ENCODE measurements around the gene APC.
"Not testable (repeated sequence)": the region's sequence is repeated elsewhere in the genome, so short reads cannot be mapped to it uniquely, and the experiment has no call there.

APC gene

DNA sequence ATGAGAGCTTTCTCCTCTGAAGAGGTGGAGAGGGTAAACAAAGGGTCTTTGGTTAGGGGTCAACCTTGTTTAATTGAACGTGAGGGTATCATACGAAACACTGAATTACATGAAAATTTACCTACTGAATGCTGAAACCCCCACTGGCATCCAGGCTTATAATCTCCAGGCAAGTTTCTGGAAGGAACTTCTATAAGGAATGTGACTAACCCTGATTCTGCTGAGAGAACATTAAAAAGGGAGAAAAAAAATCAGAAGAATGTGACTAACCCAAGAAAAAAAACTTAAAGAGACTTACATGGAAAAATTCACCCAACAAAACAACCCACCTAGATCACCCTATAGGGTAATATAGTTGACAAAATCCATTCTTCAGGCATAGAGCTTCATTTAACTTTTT is 55.5 kb downstream of the APC start:
- DNase-seq = no peak

GRCh38 chr5:112794410-112794809 is 56.7 kb downstream of the APC start:
- DNase-seq = no peak

DNA sequence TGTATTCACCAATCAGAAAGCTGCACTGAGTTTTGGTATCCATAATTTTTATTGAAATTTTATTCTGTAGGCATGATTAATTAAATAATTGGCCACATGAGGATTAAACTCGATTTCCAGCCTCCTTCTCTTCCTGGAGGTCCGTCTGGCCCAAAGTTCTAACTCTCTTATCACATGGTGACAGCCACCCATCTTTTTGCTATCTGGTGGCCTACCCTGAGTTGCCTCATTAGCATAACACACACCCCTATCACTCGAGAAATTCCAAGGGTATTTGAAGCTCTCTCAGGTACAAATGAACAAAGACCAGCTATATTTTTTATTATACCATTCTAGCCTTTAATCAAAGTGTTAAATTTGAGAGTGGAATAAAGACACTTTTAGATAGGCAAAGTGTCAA is 57.7 kb downstream of the APC start:
- DNase-seq = no peak

DNA sequence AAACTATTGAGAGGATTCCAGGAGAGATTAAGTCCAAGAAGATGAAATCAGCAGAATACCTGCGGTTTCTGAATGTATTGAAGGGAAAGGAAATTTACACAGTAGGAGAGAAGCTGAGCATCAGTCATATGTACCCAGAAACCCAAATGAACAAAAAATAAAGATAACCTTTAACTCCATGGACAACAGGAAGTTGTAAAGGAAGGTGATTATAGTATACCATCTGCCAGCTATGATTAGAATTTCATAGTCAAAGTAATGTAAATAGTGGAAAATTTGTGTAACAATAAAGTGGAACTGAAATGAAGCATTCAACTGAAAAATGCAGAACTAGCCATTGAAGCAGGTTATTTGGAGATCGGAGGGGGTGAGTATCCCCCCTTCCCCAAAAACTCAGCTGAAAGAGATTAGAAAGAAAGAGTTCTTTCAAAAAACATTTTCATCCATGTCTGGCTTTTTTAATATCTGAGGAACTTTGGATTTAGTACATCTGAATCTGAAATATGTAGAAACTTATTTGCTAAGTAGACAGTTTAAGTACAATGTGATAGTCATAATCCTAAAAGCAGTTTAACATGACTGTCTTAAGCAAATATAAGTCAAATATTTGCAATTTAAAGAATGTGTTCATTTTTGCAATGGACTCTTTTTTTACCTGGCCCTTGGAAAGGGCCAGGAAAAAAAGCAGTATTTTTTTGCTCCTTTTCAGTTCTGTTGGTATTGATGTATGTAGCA is 58.4 kb downstream of the APC start:
- DNase-seq = peak; percentile 58

DNA sequence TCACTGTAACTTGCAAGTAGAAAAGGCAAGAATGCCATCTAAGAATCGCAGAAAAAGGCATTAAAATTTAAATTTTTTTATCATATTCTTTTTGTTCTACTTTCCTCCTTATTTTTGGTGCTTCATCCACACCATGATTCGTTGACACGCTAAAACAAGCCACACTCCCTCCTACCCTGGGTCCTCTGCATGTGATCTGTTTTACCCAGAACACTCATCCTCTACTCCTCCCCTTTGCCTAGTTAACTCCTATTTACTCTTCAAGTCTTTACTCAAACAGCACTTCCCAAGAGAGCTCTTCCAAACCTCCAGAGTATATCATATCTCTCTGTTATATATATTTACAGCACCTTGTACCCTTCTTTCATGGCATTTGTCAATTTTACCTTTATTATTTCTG is 62.0 kb downstream of the APC start:
- no peak for DNase-seq

GRCh38 chr5:112800891-112801290 is 63.2 kb downstream of the APC start:
- DNase-seq = no peak

DNA sequence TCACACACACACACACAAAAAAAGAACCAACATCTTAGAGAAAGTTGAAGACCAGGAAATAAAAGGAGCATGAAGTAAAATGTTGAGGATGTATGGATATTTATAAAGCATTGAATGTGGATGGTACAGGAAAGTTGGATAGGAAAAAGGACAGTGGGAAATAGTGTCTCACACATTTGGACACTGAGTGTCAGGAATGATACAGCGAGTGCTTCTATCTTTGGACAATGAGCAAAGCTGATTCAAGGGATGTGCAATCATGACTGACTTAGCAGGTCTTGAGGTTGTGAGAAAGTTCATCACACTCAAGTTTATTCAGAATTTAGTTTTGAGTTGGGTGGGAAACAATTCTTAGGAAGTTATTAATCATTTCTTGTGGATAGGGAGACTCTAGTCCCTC is 73.3 kb downstream of the APC start:
- no peak for DNase-seq

GRCh38 chr5:112812549-112812948 is 74.9 kb downstream of the APC start:
- no peak for DNase-seq

GRCh38 chr5:112820246-112820645 is 82.6 kb downstream of the APC start:
- no peak for DNase-seq

DNA sequence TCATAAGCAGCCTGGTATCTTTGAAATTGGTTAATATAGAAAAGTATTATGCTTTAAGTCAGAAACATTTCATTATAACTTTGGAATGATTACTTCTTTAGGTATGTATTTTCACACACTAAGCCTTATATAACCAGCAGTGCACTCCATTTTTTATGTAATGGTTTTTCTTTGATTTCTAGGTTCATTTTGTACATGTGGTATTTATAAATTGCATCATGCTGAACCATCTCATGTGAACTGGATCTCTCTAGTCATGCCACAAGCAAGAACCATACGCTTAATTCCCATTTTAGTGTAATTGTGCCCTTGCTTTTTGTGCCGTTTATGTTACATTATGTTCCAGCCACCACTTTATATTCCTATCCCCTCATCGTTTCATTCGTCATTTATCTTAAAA is 84.8 kb downstream of the APC start:
- no peak for DNase-seq

DNA sequence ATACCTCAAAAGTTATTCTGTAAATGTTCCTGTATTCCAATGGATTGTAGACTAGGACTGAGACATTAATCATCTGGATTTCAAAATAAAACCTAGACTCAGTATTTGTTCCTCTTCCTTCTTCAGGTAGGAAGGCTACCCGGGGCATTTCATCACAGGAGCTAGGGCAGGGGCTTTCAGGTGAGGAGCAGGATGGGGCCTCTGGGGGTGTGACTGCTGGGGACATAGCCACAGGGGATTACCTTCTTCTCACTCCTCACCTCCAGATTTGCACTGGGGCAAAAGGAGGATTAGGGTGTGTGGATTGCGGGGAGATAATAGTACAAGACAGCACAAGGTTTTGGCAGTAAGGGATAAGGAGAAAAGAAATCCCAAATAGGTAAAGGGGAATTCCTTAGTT is 85.5 kb downstream of the APC start:
- no peak for DNase-seq

DNA sequence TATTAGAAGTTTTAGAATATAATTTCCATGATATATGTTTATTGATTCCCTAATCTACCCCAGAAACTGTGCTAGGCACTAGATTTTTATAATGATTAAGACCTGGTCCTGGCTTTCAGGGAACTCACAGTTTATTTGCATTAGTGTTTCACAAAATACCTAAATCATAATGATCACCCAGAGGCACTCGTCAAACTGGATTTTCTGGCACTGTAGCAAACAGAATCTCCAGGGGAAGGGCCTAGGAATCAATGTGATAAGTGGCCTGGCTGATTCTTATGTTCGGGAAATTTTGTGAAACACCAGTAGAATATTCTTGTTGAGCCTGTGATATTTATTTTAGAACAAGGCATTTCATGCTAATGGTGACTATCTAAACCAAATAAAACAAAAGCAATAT is 86.0 kb downstream of the APC start:
- no peak for DNase-seq

GRCh38 chr5:112824197-112824596 is 86.5 kb downstream of the APC start:
- DNase-seq = no peak

- DNase-seq = no peak
Measured at GRCh38 chr5:112830378-112830777, 92.7 kb downstream of the APC start.

DNA sequence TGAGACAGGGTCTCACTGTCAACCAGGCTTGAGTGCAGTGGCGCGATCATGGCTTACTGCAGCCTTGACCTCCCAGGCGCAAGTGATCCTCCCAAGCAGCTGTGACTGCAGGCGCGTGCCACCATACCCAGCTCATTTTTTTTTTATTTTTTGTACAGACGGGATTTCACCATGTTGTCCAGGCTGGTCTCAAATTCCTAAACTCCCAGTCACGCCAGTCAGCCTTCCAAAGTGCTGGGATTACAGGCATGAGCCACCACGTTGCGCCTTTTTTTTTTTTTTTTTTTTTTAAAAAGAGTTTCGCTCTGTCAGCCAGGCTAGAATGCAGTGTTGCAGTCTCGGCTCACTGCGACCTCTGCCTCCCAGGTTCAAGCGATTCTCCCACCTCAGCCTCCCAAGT is 96.3 kb downstream of the APC start:
- DNase-seq = no peak

- no peak for DNase-seq
Measured at GRCh38 chr5:112844489-112844888, 106.8 kb downstream of the APC start.

GRCh38 chr5:112846556-112846955 is 108.9 kb downstream of the APC start:
- DNase-seq = no peak

DNA sequence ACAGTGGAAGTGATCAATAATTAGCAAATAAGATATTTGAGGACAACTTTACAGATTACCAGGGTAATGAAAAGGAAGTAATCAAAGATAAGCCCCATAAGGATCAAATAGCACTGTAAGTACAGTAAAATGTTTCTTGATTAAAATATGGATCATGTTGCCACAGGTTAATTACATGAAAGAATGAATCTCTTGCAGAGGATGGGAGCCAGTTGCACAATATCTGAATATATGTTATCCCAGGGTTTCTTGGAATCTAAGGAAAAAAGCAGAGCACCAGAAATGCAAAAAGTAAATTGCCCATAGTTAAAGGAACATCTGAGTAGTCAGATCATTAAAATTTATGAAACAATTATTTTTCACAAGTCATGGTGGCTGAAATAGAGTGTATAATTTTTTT is 109.6 kb downstream of the APC start:
- DNase-seq = no peak

DNA sequence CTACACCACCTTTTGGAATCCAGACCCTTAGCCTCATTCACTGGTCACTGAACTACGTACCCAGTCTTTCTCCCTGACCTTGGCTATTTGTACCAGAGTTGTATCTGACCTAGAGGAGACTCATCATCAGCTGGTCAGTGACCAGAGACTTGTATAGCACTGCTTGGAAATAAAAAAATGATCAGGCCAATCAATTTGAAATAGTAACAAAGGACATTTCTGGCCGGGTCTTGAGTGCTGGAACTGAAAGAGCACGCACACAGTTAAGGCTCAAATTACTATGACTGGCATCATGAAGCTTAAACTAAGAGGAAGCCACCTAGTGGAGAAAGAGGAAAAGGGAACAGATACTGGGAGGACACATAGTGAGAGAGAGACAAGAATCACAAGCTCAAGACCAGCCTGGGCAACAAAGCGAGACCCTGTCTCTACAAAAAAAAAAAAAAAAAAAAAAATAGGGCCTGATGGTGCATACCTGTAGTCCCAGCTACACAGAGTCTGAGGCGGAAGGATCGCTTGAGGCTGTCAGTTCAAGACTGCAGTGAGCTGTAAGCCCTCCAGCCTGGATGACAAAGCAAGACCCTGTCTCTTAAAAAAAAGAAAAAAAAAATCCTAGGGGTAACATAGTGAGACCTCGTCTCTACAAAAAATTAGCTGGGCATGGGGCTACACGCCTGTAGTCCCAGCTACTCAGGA is 110.6 kb downstream of the APC start:
- DNase-seq = peak; percentile 80

GRCh38 chr5:112849912-112850311 is 112.2 kb downstream of the APC start:
- DNase-seq = no peak

DNA sequence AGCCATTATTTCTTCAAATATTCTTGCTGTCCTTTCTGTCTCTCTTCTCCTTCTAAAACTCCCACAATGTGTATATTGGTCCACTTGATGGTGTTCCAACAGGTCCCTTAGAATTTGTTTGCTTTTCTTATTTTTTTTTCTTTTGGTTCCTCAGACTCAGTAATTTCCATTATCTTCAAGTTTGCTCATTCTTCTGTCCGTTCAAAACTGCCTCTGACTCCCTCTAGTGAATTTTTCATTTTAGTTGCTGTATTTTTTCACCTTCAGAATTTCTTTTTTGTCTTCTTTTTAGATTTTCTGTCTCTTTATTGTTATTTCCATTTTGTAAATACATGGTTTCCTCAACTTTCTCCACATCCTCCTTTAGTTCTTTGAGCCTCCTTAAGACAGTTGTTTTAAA is 117.0 kb downstream of the APC start:
- no peak for DNase-seq

DNA sequence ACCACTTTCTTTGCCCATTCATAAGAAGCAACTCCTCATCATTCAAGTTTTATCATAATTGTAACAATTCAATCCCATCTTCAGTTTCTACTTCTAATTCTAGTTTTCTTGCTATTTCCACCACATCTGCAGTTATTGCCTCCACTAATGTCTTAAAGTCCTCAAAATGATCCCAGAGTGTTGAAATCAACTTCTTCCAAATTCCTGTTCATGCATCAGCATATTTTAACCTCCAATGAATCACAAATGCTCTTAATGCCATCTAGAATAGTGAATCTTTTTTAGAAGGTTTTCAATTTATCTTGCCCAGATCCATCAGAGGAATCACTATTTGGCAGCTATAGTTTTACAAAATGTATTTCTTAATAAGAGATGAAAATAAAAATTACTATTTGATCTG is 120.2 kb downstream of the APC start:
- DNase-seq = no peak

- DNase-seq = not testable (repeated sequence)
Measured at GRCh38 chr5:112860571-112860928, 122.9 kb downstream of the APC start.

- peak; percentile 96 for DNase-seq
Measured at GRCh38 chr5:112860929-112861637, 123.4 kb downstream of the APC start, which contains the start of gene SRP19. TSS of gene SRP19 (plus strand) at chr5:112861287. CDS start at chr5:112861377, 90 bp downstream.
